Stimulated activated naive CD8-positive, alpha-beta T cell treated with anti-CD3 and anti-CD28 coated beads, Interleukin-15, amount 100 ng/mL, for 72 hours (primary cell): ENCODE measurements around the gene HOXD10.

Experiments used
- ATAC-seq: fragments of 150-1000 bp; cut with Tn5 transposase; 2 replicates; pipeline ENCODE4 v1.10.0; 2021; ENCODE audit warnings: mild to moderate bottlenecking, moderate library complexity
- DNase-seq, 2 donors: peaks; one replicate each; pipeline ENCODE4 v3.0.0; 2021 to 2022
- H3K27ac Mint-ChIP-seq, 2 donors: one replicate each; pipeline ENCODE4 v1.8.0; 2022; ENCODE audit warnings: mild to moderate bottlenecking in 2 of 2, mixed read lengths in 2 of 2, moderate library complexity in 2 of 2
- H3K27me3 Mint-ChIP-seq: one replicate; pipeline ENCODE4 v1.8.0; 2022; ENCODE audit warnings: mixed read lengths
- H3K4me1 Mint-ChIP-seq: one replicate; pipeline ENCODE4 v1.8.0; 2022; ENCODE audit warnings: mild to moderate bottlenecking, mixed read lengths
- H3K4me3 Mint-ChIP-seq, 2 donors: one replicate each; pipeline ENCODE4 v1.8.0; 2022; ENCODE audit warnings: mild to moderate bottlenecking in 2 of 2, mixed read lengths in 2 of 2, moderate library complexity in 1 of 2
- H3K9me3 Mint-ChIP-seq, 2 donors: one replicate each; pipeline ENCODE4 v1.8.0; 2022; ENCODE audit warnings: mixed read lengths in 2 of 2

HOXD10 gene

DNA sequence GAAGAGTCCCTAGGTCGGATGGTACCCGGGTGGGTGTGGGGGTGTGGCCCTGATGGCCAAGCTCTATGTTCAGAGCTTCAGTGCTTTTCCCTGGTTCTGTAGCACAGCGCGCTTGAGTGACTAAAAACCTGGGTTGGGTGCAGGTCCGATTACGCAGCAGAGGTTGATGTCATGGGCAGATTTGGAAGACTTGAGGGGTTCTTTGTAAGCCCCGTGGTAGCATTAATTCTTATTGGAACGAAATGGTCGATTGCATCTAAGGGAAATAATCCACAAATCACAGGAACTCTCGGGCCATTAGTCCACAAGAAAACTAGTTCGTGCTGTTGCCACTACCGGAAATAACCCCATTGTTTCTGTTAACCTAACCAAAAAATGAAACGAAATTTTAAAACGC, 21.9 kb downstream of the HOXD10 start:
- Mint-ChIP-seq H3K27ac (peak overlapping the region in 1 of 2 donors; percentile 42), H3K4me3 (peak overlapping the region; percentile 46 to 67), H3K4me1 (peaks cover 32% of the 10 kb centered on the region), H3K27me3 (peaks cover 100% of the 10 kb centered on the region), H3K9me3 (peaks cover 0 to 6% of the 10 kb centered on the region in 2 donors)
- DNase-seq (no peak), ATAC-seq (no peak)

- peaks cover 0 to 6% of the 10 kb centered on the region in 2 donors for H3K9me3 Mint-ChIP-seq
- no peak for ATAC-seq
- peaks cover 100% of the 10 kb centered on the region for H3K27me3 Mint-ChIP-seq
- H3K4me3 Mint-ChIP-seq: peak overlapping the region; percentile 46 to 67
- DNase-seq: no peak
- H3K27ac Mint-ChIP-seq: peak overlapping the region in 1 of 2 donors; percentile 27
- peaks cover 32% of the 10 kb centered on the region for H3K4me1 Mint-ChIP-seq
These were observed 22.5 kb downstream of the HOXD10 start for GRCh38 chr2:176138923-176139660.

- no peak for ATAC-seq
- peaks cover 0 to 6% of the 10 kb centered on the region in 2 donors for H3K9me3 Mint-ChIP-seq
- DNase-seq: no peak
- H3K4me3 Mint-ChIP-seq: peak overlapping the region; percentile 64 to 67
- peaks cover 100% of the 10 kb centered on the region for H3K27me3 Mint-ChIP-seq
- peaks cover 32% of the 10 kb centered on the region for H3K4me1 Mint-ChIP-seq
- H3K27ac Mint-ChIP-seq: no peak overlapping the region
These were observed 23.3 kb downstream of the HOXD10 start for GRCh38 chr2:176139661-176140512.

DNA sequence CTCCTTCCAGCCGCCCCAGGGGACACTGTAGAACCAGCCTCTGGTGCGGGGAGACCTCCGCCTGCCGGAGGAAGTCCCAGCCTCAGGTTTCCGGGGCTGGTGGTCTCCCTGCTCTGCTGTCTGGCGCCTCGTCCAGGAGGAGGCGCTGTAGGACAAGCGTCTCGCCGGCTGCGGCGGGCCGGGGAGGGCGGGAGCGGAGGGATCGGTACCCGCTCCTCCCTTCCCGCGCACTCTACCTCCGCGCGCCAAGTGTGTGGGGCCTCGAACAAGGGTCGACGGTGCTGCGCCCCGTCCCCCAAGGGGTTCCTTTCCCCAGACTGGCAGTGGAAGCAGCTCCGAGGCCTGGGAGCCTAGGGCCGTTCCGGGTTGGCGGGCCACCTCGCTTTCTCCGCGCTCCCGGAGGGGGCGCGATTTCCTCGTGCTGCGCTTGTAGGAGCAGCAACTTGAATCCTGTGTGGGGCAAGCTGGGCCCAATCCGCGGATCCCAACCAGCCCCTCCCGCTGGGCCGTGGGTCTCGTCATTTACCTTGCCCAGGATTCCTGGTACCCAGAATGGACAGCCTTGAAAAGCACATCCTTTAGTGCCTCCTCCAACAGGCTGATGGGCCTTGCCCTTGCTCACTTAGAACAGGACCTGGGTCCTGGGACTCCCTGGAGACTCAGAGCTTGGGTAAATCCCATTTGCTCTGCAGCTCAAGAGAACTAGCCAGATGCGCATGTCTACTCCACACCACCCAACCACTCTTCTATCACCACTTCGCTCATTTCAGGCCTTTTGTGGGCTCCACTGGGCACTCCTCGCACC, 24.1 kb downstream of the HOXD10 start:
- DNase-seq (peak; percentile 82 to 83), ATAC-seq (peak; percentile 90)
- Mint-ChIP-seq H3K27ac (no peak overlapping the region), H3K4me3 (peak overlapping the region; percentile 64 to 67), H3K27me3 (peaks cover 100% of the 10 kb centered on the region), H3K9me3 (peaks cover 0 to 6% of the 10 kb centered on the region in 2 donors), H3K4me1 (peaks cover 25% of the 10 kb centered on the region)

GRCh38 chr2:176142281-176142680, 25.7 kb downstream of the HOXD10 start:
- no peak for ATAC-seq
- Mint-ChIP-seq H3K27ac (no peak overlapping the region), H3K27me3 (peaks cover 100% of the 10 kb centered on the region), H3K4me3 (no peak overlapping the region), H3K4me1 (peaks cover 20% of the 10 kb centered on the region), H3K9me3 (peaks cover 0 to 6% of the 10 kb centered on the region in 2 donors)
- DNase-seq: no peak

DNA sequence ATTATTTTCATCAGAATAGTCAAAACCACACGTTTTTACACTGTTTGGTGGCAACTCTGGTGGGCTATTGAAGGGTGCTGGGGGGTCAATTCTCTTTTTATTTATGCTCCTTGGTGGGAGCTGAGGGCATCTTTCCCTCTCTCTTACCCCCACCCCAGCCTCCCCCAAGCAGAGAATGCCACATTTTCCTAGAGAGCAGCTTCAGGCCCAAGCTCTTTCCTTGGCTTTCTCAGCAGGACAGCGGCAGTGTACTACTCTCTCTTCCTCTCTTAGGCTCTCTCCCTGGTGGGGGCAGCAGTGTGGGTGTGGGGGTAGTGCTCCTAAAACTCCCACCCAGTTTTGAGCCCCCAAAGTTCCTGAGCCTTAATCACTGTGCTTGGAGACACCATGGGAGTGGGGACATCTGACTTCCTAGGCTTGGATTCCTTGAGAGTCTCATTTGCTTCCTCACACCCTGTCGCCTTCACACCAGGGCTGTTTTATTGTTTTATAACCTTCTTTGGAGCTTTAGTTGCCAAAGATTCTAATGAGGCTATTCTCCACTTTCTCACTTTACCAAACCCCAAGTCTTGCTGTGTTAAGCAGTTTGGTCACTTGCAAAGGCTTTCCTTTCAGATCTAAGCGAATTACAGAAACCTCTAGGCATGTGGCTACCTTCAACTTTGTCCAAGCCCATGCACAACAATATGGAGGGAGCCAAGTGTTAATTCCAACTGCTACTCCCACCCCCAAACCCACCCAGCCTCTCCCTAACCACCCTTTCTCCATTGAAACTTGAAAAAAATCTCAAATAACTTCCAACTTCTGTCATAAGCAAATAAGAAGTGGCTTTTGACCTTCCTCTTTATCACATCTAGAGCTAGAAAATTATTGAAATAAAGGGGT, 28.7 kb downstream of the HOXD10 start:
- Mint-ChIP-seq H3K4me3 (no peak overlapping the region), H3K4me1 (peaks cover 12% of the 10 kb centered on the region), H3K9me3 (no peaks in the 10 kb centered on the region), H3K27ac (no peak overlapping the region), H3K27me3 (peaks cover 100% of the 10 kb centered on the region)
- ATAC-seq (no peak), DNase-seq (no peak)

GRCh38 chr2:176146101-176146500, 29.5 kb downstream of the HOXD10 start:
- no peak overlapping the region for H3K4me3 Mint-ChIP-seq
- no peaks in the 10 kb centered on the region for H3K9me3 Mint-ChIP-seq
- DNase-seq (no peak), ATAC-seq (no peak)
- H3K27me3 Mint-ChIP-seq: peaks cover 100% of the 10 kb centered on the region
- no peak overlapping the region for H3K27ac Mint-ChIP-seq
- H3K4me1 Mint-ChIP-seq: peaks cover 14% of the 10 kb centered on the region

- H3K4me3 Mint-ChIP-seq: no peak overlapping the region
- H3K9me3 Mint-ChIP-seq: no peaks in the 10 kb centered on the region
- ATAC-seq: no peak
- no peak for DNase-seq
- peaks cover 14% of the 10 kb centered on the region for H3K4me1 Mint-ChIP-seq
- peaks cover 100% of the 10 kb centered on the region for H3K27me3 Mint-ChIP-seq
- no peak overlapping the region for H3K27ac Mint-ChIP-seq
These were observed 30.1 kb downstream of the HOXD10 start for GRCh38 chr2:176146645-176147044.

DNA sequence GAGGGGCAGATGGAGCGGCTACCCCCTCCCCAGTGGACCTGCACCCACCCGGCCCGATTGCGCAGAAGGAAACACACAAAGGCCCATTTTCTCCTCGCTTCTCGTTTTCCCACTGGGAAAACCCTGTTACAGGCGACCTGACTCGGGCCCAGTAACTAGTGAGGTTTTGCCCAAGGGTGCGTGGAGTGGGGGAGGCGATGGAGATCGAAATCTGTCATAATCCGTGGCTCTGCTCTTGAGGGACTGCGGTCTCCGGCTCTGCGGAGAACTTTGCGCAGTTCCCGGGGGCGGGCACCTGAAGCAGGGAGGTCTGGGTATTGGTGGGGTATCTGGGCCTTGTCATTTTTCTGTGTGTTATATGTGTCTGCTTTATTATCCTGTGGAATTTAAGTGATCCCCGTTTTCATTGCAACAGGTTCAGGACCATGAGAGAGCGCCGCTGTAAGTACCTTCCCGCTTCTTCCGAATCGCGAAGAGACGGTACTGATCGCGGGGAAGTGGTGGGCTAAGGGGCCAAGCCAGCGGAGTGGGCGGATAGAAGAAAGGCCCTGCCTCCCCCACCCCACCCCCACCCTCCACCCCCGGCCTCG, 30.7 kb downstream of the HOXD10 start:
- DNase-seq (no peak), ATAC-seq (no peak)
- H3K27ac Mint-ChIP-seq: no peak overlapping the region
- no peak overlapping the region for H3K4me3 Mint-ChIP-seq
- H3K4me1 Mint-ChIP-seq: peaks cover 14% of the 10 kb centered on the region
- no peaks in the 10 kb centered on the region for H3K9me3 Mint-ChIP-seq
- peaks cover 100% of the 10 kb centered on the region for H3K27me3 Mint-ChIP-seq

- no peak for DNase-seq
- no peak for ATAC-seq
- peaks cover 14% of the 10 kb centered on the region for H3K4me1 Mint-ChIP-seq
- H3K27ac Mint-ChIP-seq: no peak overlapping the region
- no peaks in the 10 kb centered on the region for H3K9me3 Mint-ChIP-seq
- H3K27me3 Mint-ChIP-seq: peaks cover 100% of the 10 kb centered on the region
- no peak overlapping the region for H3K4me3 Mint-ChIP-seq
These were observed 31.4 kb downstream of the HOXD10 start for GRCh38 chr2:176147800-176148496.

- DNase-seq: no peak
- Mint-ChIP-seq H3K4me1 (peaks cover 14% of the 10 kb centered on the region), H3K9me3 (no peaks in the 10 kb centered on the region), H3K27me3 (peaks cover 99% of the 10 kb centered on the region), H3K4me3 (no peak overlapping the region), H3K27ac (no peak overlapping the region)
- no peak for ATAC-seq
These were observed 32.3 kb downstream of the HOXD10 start for GRCh38 chr2:176148751-176149421.

DNA sequence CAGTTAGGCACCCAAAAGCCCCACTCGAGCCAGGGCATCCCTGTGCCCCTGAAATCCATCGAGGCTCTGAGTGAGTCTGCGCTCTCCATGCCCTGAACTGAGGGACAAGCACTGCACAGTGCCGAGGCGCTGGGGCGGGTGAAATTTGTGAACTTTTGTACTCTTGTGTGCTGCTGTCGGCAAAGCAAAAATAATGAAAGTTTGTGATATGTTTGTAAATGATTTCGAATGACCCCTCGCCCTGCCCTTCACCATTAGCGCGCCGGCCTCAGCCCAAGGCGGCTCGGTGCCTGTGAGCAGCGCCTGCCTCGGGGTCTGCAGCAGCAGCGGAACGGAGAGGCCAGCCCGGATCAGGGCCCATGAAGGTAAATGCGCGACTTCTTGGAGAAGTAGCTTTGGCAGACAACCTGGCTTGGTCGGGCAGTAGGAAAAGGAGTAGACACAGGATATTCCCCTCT, 32.9 kb downstream of the HOXD10 start:
- H3K9me3 Mint-ChIP-seq: no peaks in the 10 kb centered on the region
- ATAC-seq (no peak), DNase-seq (no peak)
- H3K27ac Mint-ChIP-seq: no peak overlapping the region
- no peak overlapping the region for H3K4me3 Mint-ChIP-seq
- peaks cover 14% of the 10 kb centered on the region for H3K4me1 Mint-ChIP-seq
- peaks cover 99% of the 10 kb centered on the region for H3K27me3 Mint-ChIP-seq

GRCh38 chr2:176149939-176150583, 33.5 kb downstream of the HOXD10 start:
- Mint-ChIP-seq H3K4me1 (peaks cover 14% of the 10 kb centered on the region), H3K9me3 (no peaks in the 10 kb centered on the region), H3K4me3 (no peak overlapping the region), H3K27me3 (peaks cover 99% of the 10 kb centered on the region), H3K27ac (no peak overlapping the region)
- DNase-seq (no peak), ATAC-seq (no peak)
